ENCODE data around the gene CLINT1. TPM values are rescaled to one million over a fixed set of nuclear protein-coding genes. Genes with fewer than 3 reads are reported as not detected.

Gene CLINT1
- total RNA-seq, 4 donors from 2014 or later: 109 to 165 (median 152) TPM

DNA sequence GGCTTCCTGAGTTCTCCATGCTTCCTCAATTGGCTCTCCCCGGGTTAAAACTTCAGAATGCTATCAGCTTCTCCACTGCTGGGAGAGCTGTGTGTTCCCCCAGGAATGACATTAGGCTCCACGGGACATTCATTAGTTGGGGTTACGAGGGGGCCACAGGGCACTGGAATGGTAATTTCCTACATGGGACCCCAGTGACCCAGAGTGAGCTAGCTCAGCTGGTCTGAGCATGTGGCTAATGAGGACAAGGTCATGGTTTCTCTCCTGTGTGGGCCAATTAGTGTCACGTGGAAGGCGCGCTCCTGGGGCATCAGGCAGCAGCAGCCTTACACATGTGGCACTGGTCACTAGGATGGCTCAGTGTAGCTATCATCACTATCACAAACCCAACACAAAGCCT is 94.4 kb downstream of the CLINT1 start:
- H3K27ac ChIP-seq: no peak overlapping the region
- no peak for DNase-seq
- no peaks in the 10 kb centered on the region for H3K27me3 ChIP-seq
- intact Hi-C loops (cut with DNase I): no loop called here
- H3K4me3 ChIP-seq: no peak overlapping the region
- TF ChIP-seq POLR2A (IDR thresholded peaks at IDR 0.05): no peak
- TF ChIP-seq, protein P1, sequence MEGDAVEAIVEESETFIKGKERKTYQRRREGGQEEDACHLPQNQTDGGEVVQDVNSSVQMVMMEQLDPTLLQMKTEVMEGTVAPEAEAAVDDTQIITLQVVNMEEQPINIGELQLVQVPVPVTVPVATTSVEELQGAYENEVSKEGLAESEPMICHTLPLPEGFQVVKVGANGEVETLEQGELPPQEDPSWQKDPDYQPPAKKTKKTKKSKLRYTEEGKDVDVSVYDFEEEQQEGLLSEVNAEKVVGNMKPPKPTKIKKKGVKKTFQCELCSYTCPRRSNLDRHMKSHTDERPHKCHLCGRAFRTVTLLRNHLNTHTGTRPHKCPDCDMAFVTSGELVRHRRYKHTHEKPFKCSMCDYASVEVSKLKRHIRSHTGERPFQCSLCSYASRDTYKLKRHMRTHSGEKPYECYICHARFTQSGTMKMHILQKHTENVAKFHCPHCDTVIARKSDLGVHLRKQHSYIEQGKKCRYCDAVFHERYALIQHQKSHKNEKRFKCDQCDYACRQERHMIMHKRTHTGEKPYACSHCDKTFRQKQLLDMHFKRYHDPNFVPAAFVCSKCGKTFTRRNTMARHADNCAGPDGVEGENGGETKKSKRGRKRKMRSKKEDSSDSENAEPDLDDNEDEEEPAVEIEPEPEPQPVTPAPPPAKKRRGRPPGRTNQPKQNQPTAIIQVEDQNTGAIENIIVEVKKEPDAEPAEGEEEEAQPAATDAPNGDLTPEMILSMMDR (IDR thresholded peaks at IDR 0.05): no peak
- peaks cover 0 to 15% (median 0%) of the 10 kb centered on the region in 3 donors for H3K36me3 ChIP-seq
- H3K9me3 ChIP-seq: no peaks in the 10 kb centered on the region
- H3K4me1 ChIP-seq: peaks cover 0 to 19% (median 0%) of the 10 kb centered on the region in 3 donors
- 86 to 89% methylated on average over 3 to 6 of the region's 6 CpGs for WGBS, 2 donors

DNA sequence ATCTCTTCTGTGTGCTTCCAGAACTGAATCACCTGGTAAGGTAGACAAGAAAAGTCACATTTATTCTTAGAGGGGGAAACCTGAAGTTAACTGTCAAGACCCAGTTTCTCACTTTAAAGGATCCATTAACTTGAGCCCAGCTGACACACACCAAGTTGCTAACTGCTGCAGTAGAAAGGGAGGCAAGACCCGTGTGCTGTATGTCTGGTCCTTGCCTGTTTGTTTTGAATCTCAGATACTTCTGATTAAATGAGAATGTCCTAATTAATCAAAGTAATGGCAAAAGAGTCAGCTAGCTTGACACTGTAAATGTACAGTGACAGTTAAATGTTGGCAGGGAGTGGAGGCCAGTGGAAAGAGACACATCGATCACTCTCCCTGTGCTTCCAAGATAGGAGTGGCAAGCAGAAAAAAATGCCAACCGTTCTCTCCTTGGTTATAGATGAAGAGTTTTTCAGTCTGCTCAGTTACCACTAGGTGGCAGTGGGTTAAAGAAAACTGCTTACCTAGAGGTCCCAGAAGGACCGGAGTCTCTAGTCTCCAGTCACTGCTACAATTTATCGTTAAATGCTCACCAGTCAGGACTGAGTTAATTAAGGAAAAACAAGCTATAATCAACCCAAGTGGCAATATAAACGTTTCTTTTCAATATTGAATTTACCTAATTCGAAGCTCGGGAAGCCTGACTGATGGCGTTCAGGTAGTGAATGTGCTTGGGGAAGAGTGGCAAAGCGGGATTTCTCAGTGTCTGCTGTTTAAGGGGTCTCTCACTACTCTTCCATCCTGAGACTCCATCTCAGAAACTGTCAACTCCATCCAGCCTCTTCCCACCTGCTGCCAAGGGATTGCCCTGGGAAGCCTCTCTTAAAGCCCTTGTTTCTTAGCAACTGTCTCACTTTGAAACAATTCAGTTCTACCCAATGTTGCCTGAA is 97.0 kb downstream of the CLINT1 start:
- H3K27ac ChIP-seq: no peak overlapping the region
- no peak overlapping the region for H3K4me3 ChIP-seq
- no peaks in the 10 kb centered on the region for H3K27me3 ChIP-seq
- 33 to 36% methylated on average over 10 of the region's 10 CpGs for WGBS, 2 donors
- H3K4me1 ChIP-seq: peaks cover 0 to 8% (median 0%) of the 10 kb centered on the region in 3 donors
- no peak for DNase-seq
- intact Hi-C loops (cut with DNase I): no loop called here
- TF ChIP-seq, protein P1 (IDR thresholded peaks at IDR 0.05): peak; percentile 57 to 80 (median 73)
- TF ChIP-seq POLR2A (IDR thresholded peaks at IDR 0.05): no peak
- H3K36me3 ChIP-seq: peaks cover 0 to 38% (median 0%) of the 10 kb centered on the region in 3 donors
- H3K9me3 ChIP-seq: no peaks in the 10 kb centered on the region

DNA sequence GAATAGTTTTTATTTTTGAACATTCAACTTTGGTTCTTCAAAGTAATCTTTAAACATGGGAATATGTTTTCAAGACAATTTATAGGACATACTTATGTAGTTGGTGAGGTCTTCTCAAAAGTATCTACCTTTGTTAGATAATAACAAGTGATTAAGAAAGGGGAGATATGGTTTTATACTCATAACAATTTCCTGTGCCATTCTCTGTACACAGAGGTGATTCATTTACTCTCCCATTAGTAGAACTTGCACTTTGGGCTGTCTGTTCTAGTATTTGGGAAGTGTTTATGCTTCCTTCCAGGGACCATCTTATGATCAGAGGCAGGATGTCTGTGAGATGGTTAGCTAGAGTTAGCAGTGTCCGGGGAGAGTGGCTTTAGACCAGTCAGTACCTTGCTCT is 100.2 kb downstream of the CLINT1 start:
- 50 to 70% methylated on average over 1 of the region's 1 CpG for WGBS, 2 donors
- Histone ChIP-seq H3K36me3 (peaks cover 0 to 71% (median 5%) of the 10 kb centered on the region in 3 donors), H3K4me1 (peaks cover 0 to 8% (median 0%) of the 10 kb centered on the region in 3 donors), H3K27me3 (no peaks in the 10 kb centered on the region), H3K4me3 (no peak overlapping the region), H3K9me3 (no peaks in the 10 kb centered on the region), H3K27ac (no peak overlapping the region)
- no peak for DNase-seq
- TF ChIP-seq POLR2A (IDR thresholded peaks at IDR 0.05): no peak
- TF ChIP-seq, protein P1 (IDR thresholded peaks at IDR 0.05): no peak
- intact Hi-C loops (cut with DNase I): no loop called here

DNA sequence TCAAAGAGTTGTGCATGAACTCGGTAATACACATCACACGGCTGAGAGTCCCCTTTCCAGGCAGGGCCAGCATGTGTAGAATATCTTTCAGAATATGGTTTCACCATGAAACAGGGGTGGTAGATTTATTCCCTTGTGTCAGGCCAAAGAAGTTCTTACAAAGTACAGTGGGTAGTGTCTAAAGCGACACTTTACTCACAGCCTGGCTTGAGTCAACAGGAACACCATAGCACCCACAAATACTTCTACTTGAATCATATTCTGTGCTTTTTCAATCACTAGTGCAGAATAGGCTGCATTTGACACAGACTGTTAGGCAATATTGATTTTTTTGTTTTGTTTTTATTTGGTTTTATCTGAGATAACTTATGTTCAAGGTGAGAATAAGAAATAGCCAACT is 102.8 kb downstream of the CLINT1 start:
- no peak for DNase-seq
- Histone ChIP-seq H3K9me3 (no peaks in the 10 kb centered on the region), H3K27ac (no peak overlapping the region), H3K4me3 (no peak overlapping the region), H3K27me3 (no peaks in the 10 kb centered on the region), H3K36me3 (peaks cover 0 to 96% (median 5%) of the 10 kb centered on the region in 3 donors), H3K4me1 (no peaks in the 10 kb centered on the region)
- TF ChIP-seq, protein P1 (IDR thresholded peaks at IDR 0.05): no peak
- TF ChIP-seq POLR2A (IDR thresholded peaks at IDR 0.05): no peak
- 84 to 90% methylated on average over 3 of the region's 3 CpGs for WGBS, 2 donors
- intact Hi-C loops (cut with DNase I): no loop called here

DNA sequence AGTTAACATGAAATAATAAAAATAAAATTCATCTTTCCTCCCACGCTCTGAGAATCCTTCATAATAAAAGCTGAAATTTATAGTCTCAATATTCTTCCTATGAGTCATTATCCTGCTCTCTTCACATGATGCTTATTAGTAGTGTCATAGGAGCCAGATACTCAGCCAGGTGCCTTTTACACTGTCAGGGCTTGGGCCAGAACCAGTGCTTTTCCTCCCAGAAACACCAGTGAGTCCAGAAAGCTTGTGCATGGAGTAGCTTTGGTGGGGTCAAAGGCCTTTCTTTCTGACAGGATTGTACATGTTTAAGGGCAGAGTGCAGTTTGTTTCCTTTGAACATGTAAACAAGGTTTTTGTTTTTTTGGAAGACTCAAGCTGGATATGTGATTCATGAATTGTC is 108.6 kb downstream of the CLINT1 start:
- intact Hi-C loops (cut with DNase I): no loop called here
- 56 to 67% methylated on average over 1 of the region's 1 CpG for WGBS, 2 donors

More for the DNA sequence above, 108.6 kb downstream of the CLINT1 start:
- no peak overlapping the region for H3K4me3 ChIP-seq
- no peak for DNase-seq
- H3K4me1 ChIP-seq: peaks cover 0 to 2% (median 2%) of the 10 kb centered on the region in 3 donors
- no peak overlapping the region for H3K27ac ChIP-seq
- no peaks in the 10 kb centered on the region for H3K9me3 ChIP-seq
- H3K27me3 ChIP-seq: no peaks in the 10 kb centered on the region
- TF ChIP-seq, protein P1 (IDR thresholded peaks at IDR 0.05): no peak
- TF ChIP-seq POLR2A (IDR thresholded peaks at IDR 0.05): no peak
- H3K36me3 ChIP-seq: peaks cover 0 to 43% (median 5%) of the 10 kb centered on the region in 3 donors
